Pancreas (tissue), 10 donors: ENCODE measurements around the gene PGAM4. TPM values are rescaled to one million over a fixed set of nuclear protein-coding genes. Genes with fewer than 3 reads are reported as not detected.
A peak's percentile ranks its signal among the peaks of the same experiment; 100 is the strongest.
"Not testable (repeated sequence)": the region's sequence is repeated elsewhere in the genome, so short reads cannot be mapped to it uniquely, and the experiment has no call there.

Experiments
- ATAC-seq, 4 donors: fragments of 200-7000 bp; cut with Tn5 transposase; one replicate each; pipeline versions ENCODE4 v1.8.0 to v1.9.1; 2020; ENCODE audit warnings: mild to moderate bottlenecking in 4 of 4, moderate library complexity in 4 of 4
- DNase-seq, 6 donors: peaks; one replicate each; pipeline ENCODE4 v3.0.0-alpha.2; 2020
- FAIRE-seq: peaks from 2 replicates; lab custom pipeline; 2012; peaks lifted over from hg19 to GRCh38; lab: Jason Lieb, UNC
- H3K27ac ChIP-seq, 4 donors: fragments of 200-600 bp; sonication (generic); 1 replicate in 3 of 4; 2 replicates in 1 of 4; pipeline versions ENCODE4 v1.5.0 to v1.8.0; 2020
- H3K27me3 ChIP-seq, 4 donors: fragments of 200-600 bp; one replicate each; pipeline ENCODE4 v1.8.0; 2021
- H3K36me3 ChIP-seq, 3 donors: fragments of 200-600 bp; sonication (generic) in 1 of 3; one replicate each; pipeline versions ENCODE4 v1.5.0 to v1.8.0; 2020 to 2021
- H3K4me1 ChIP-seq, 3 donors: fragments of 200-600 bp; one replicate each; pipeline ENCODE4 v1.8.0; 2021
- H3K4me3 ChIP-seq, 4 donors: fragments of 200-600 bp; sonication (generic) in 2 of 4; one replicate each; pipeline versions ENCODE4 v1.5.0 to v1.8.0; 2020 to 2021
- H3K9me3 ChIP-seq, 4 donors: fragments of 200-600 bp; one replicate each; pipeline ENCODE4 v1.8.0; 2021
- CTCF ChIP-seq, 4 donors: fragments of 200-600 bp; sonication (generic) in 3 of 4; IDR thresholded peaks; one replicate each; pipeline versions ENCODE4 v1.5.0 to v1.8.0; 2021; ENCODE audit warnings: antibody characterized with exemption in 4 of 4
- WGBS, 2 donors: extraction: QIAGEN DNeasy Blood & Tissue Kit; methylation state at CpG; one replicate each; pipeline ENCODE4 v1.1.7; 2013; 5-methylcytosine and 5-hydroxymethylcytosine counted together
- intact Hi-C, 3 donors: fragments of 100-400 bp; cut with DNase I; formaldehyde crosslinking; loops; one replicate each; pipeline versions ENCODE4 v1.11.1 to v1.14.2; 2022
- polyA plus RNA-seq, 2 donors: library from polyadenylated mRNA; stranded (reverse); fragments of 200-250 nt; gene quantifications; one replicate each; pipeline ENCODE4 v1.2.3, GENCODE V29; 2013
- total RNA-seq, 6 donors: library from RNA; stranded (reverse); fragmentation: NEBNext Ultra II Directional in 4 of 6; extraction: Animal tissue kit (Norgen Biotek cat#: 25700) in 4 of 6; gene quantifications; one replicate each; pipeline versions ENCODE4 v1.2.1 to v1.2.4, GENCODE V29; 2021 to 2023
- donor health status: healthy with polysubstance abuse.
- donor health status: DM: no; HTN: no; CAD: no; lungs with moderate emphysema.
- donor health status: DM: no; HTN: no; CAD: no.
- donor health status: control.
- donor health status: control.
- donor health status: Bipolar disorder and iron deficiency.
- donor health status: DM: yes; HTN: yes; CAD: no.
- donor health status: DM: no; HTN: no; CAD: no.
- donor health status: DM: no; HTN: no; CAD: no.
- donor health status: DM: yes; HTN: yes; CAD: no.

Gene PGAM4
- total and polyA plus RNA-seq, 8 donors: not detected

- Histone ChIP-seq H3K27me3 (no peaks in the 10 kb centered on the region), H3K4me1 (peaks cover 0 to 9% (median 7%) of the 10 kb centered on the region in 3 donors), H3K36me3 (no peaks in the 10 kb centered on the region), H3K27ac (no peak overlapping the region), H3K9me3 (no peaks in the 10 kb centered on the region), H3K4me3 (no peak overlapping the region)
- ATAC-seq: no peak
- intact Hi-C loops: no loop called here
- FAIRE-seq: no peak
- TF ChIP-seq CTCF (IDR thresholded peaks at IDR 0.05): no peak
- DNase-seq: no peak
Observed at GRCh38 chrX:77922787-77923186, 46.7 kb downstream of the PGAM4 start.

GRCh38 chrX:77919370-77919769 is 50.1 kb downstream of the PGAM4 start:
- H3K9me3 ChIP-seq, H3K27ac ChIP-seq: not testable (repeated sequence)

GRCh38 chrX:77918568-77918967 is 50.9 kb downstream of the PGAM4 start:
- FAIRE-seq: no peak
- 38 to 45% methylated on average over 3 of the region's 3 CpGs for WGBS, 2 donors
- Histone ChIP-seq H3K36me3 (no peaks in the 10 kb centered on the region), H3K27me3 (no peaks in the 10 kb centered on the region), H3K27ac (no peak overlapping the region), H3K4me3 (no peak overlapping the region), H3K4me1 (peaks cover 0 to 6% (median 0%) of the 10 kb centered on the region in 3 donors), H3K9me3 (no peaks in the 10 kb centered on the region)
- no peak for DNase-seq
- peak in 1 of 4 donors; percentile 37 for ATAC-seq
- intact Hi-C loops: loop anchor here in 1 of 3 donors (10.0 kb wide), 1 partner anchor 96 kb away; no protein-coding TSS in a partner anchor
- TF ChIP-seq CTCF (IDR thresholded peaks at IDR 0.05): no peak

More at GRCh38 chrX:77919370-77919769, 50.1 kb downstream of the PGAM4 start:
- intact Hi-C loops: loop anchor here in 1 of 3 donors (10.0 kb wide), 1 partner anchor 95 kb away; no protein-coding TSS in a partner anchor
- not testable (repeated sequence) for ATAC-seq, DNase-seq, H3K4me3 ChIP-seq, H3K36me3 ChIP-seq, H3K27me3 ChIP-seq, FAIRE-seq, H3K4me1 ChIP-seq
- WGBS, 2 donors: 69 to 82% methylated on average over 6 of the region's 6 CpGs

Other genes with a start within 250 kb of the PGAM4 start
- 10 to 100 TPM; 31.9 to 57.2 (median 42.7) TPM for gene ATRX, start 183.4 kb downstream of the PGAM4 start, total RNA-seq
- gene ATRX, start 183.4 kb downstream of the PGAM4 start, polyA plus RNA-seq: 10 to 100 TPM; 11.3 to 15.4 TPM
- 10 to 100 TPM; 26.1 to 51.3 (median 40.0) TPM for gene MAGT1, start 74.2 kb downstream of the PGAM4 start, total RNA-seq
- 10 to 100 TPM in 1 of 2 donors, 1 to 10 TPM in 1; 7.4 to 17.4 TPM for gene MAGT1, start 74.2 kb downstream of the PGAM4 start, polyA plus RNA-seq
- 10 to 100 TPM; 36.7 to 83.4 (median 66.1) TPM for gene COX7B, start 70.2 kb downstream of the PGAM4 start, total RNA-seq
- gene COX7B, start 70.2 kb downstream of the PGAM4 start, polyA plus RNA-seq: 100 to 1,000 TPM; 221 to 295 TPM
- gene ATP7A, start 58.9 kb downstream of the PGAM4 start, total RNA-seq: 1 to 10 TPM; 3.9 to 7.8 (median 4.7) TPM
- gene ATP7A, start 58.9 kb downstream of the PGAM4 start, polyA plus RNA-seq: 1 to 10 TPM; 1.3 to 1.8 TPM
- 100 to 1,000 TPM in 2 of 6 donors, 10 to 100 TPM in 4; 38.3 to 120 (median 74.2) TPM for gene PGK1, start 134.6 kb upstream of the PGAM4 start, total RNA-seq
- 10 to 100 TPM; 27.0 to 68.5 TPM for gene PGK1, start 134.6 kb upstream of the PGAM4 start, polyA plus RNA-seq
- gene TAF9B, start 170.0 kb upstream of the PGAM4 start, total RNA-seq: 10 to 100 TPM in 2 of 6 donors, 1 to 10 TPM in 4; 7.2 to 13.2 (median 9.0) TPM
- gene TAF9B, start 170.0 kb upstream of the PGAM4 start, polyA plus RNA-seq: 10 to 100 TPM in 1 of 2 donors, 1 to 10 TPM in 1; 7.2 to 13.2 TPM